CD4-positive, alpha-beta T cell treated with Interleukin-6 for 4 hours (primary cell): ENCODE results near the gene RIMBP2.

Experiments used
- DNase-seq: peaks from one replicate; pipeline ENCODE4 v3.0.0-alpha.2; 2020; ENCODE audit warnings: mixed read lengths

RIMBP2 gene

GRCh38 chr12:130729344-130729743 is 13.2 kb upstream of the RIMBP2 start:
- no peak for DNase-seq

GRCh38 chr12:130728158-130729058 is 12.3 kb upstream of the RIMBP2 start:
- no peak for DNase-seq

GRCh38 chr12:130719263-130719859 is 3.3 kb upstream of the RIMBP2 start:
- no peak for DNase-seq

GRCh38 chr12:130717752-130718151 is 1.7 kb upstream of the RIMBP2 start:
- DNase-seq = no peak

GRCh38 chr12:130716969-130717366 is 869 bp upstream of the RIMBP2 start:
- no peak for DNase-seq

- DNase-seq = no peak
Observed at GRCh38 chr12:130715150-130715997, 725 bp downstream of the RIMBP2 start.

GRCh38 chr12:130714591-130715149 is 1.4 kb downstream of the RIMBP2 start:
- DNase-seq = no peak

- no peak for DNase-seq
Observed at GRCh38 chr12:130714091-130714590, 2.0 kb downstream of the RIMBP2 start.

- no peak for DNase-seq
Observed at GRCh38 chr12:130713581-130713991, 2.5 kb downstream of the RIMBP2 start.

- DNase-seq = no peak
Observed at GRCh38 chr12:130712346-130713065, 3.6 kb downstream of the RIMBP2 start.

GRCh38 chr12:130711756-130712155 is 4.3 kb downstream of the RIMBP2 start:
- no peak for DNase-seq

- no peak for DNase-seq
Observed at GRCh38 chr12:130710733-130711080, 5.4 kb downstream of the RIMBP2 start.

- DNase-seq = no peak
Observed at GRCh38 chr12:130709971-130710732, 5.9 kb downstream of the RIMBP2 start.

GRCh38 chr12:130709151-130709970 is 6.7 kb downstream of the RIMBP2 start:
- no peak for DNase-seq

- no peak for DNase-seq
Observed at GRCh38 chr12:130708648-130709047, 7.5 kb downstream of the RIMBP2 start.

- DNase-seq = no peak
Observed at GRCh38 chr12:130707571-130707891, 8.6 kb downstream of the RIMBP2 start.

GRCh38 chr12:130706885-130707570 is 9.1 kb downstream of the RIMBP2 start:
- DNase-seq = no peak

GRCh38 chr12:130706311-130706710 is 9.8 kb downstream of the RIMBP2 start:
- DNase-seq = no peak

GRCh38 chr12:130705178-130705822 is 10.8 kb downstream of the RIMBP2 start:
- DNase-seq = no peak

GRCh38 chr12:130704606-130705005 is 11.5 kb downstream of the RIMBP2 start:
- DNase-seq = no peak
